NCI-H82 (cell line): ENCODE results near the gene CYTL1.
"Not testable (repeated sequence)": the region's sequence is repeated elsewhere in the genome, so short reads cannot be mapped to it uniquely, and the experiment has no call there.

ENCODE experiments used
- DNase-seq: peaks from one replicate; lab custom pipeline; 2025; lab: John Stamatoyannopoulos, UW

Gene CYTL1

DNA sequence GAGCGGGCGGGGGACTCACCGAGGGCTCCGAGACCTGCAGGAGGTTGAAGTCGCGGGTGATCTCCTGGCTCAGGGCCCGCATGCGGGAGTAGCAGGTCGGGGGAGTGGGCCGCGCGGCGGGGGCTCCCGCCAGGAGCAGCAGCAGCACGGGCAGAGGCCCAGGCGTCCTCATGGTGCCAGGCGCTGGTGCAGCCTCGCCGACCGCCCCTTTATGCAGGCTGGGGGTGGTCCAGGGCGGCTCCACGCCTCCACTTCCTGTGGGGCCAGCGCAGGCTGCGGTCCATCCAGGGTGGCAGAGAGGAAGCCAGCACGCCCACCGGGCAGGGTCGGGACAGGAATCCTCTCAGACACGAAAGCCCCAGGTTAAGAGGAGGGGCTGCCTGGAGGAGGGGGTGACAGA lies at the start of gene CYTL1:
Gene CYTL1 (minus strand): TSS at position 185 of the 400 bp plus-strand sequence. CDS start 13 bp downstream, at position 172.
- DNase-seq = no peak

DNA sequence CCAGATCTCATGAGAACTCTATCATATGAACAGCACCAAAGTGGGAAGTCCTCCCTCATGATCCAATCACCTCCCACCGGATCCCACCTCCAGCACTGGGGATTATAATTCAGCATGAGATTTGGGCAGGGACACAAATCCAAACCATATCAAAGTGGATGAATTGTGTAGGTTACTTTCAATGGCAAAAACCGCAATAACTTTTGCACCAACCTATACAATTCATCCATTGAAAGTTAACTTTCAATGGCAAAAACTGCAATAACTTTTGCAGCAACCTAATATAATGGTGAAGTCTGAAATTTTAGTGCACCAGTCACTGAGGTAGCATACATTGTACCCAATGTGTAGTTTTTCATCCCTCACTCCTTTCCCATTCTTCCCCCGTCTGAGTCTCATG lies 48.6 kb upstream of the CYTL1 start:
- DNase-seq = no peak

- not testable (repeated sequence) for DNase-seq
Measured at GRCh38 chr4:5066968-5067367, 47.7 kb upstream of the CYTL1 start.

DNA sequence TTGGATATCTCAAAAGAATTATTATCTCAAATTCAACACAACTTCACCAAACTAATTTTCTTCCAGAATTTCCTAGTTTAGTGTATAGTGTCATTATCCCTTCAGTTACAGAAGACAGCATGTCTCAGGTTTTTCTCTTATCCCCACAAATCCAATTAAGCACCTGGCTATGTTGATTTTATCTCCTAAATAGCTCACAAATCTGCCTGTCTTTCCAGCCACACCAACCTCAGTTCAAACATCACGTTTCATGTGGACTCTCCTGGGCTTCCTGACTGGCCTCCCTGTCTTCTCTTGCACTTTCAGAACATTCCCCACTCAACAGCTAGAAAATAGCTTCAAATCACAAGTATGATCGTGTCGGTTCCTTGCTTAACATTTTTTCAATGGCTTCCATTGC lies 46.8 kb upstream of the CYTL1 start:
- DNase-seq = peak; percentile 94

DNA sequence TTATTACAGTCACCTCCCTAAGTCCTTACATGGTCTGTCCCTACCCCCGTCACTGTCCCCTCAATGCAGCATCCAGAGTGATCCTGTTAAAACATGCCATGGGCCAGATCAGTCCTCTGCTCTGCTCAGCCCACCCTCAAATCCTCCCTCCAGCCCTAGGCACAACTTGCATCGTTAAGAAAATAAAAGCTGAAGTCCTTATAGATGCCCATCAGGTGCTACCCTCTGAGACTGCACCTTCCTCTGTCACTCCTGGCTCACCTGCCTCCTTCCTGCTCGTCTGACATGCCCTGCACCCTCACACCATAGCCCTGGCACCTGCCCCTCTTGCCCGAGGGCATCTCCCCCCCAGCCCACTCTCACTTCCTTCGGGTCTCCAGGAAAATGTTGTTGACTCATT lies 36.2 kb upstream of the CYTL1 start:
- DNase-seq = no peak

DNA sequence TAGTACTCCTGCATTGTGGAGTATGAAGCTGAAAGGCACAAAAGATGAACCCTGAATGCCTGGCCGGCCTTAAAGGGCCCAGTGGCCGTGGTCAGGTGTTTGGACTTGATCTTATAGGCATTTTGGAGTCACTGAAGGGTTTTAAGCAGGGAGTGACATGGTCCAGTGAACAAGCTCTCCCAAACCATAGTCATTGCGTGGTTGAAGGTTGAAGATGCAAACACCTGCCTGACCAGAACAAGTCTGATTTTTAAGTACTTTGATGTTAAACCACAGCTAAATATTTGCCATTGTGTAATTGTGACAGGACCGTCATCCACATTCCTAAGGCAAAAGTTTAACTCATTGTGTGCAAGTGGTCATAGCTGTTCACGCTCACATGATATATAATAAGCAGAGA lies 35.3 kb upstream of the CYTL1 start:
- DNase-seq = no peak

GRCh38 chr4:5052726-5053425 lies 33.6 kb upstream of the CYTL1 start:
- no peak for DNase-seq

GRCh38 chr4:5052204-5052702 lies 33.0 kb upstream of the CYTL1 start:
- no peak for DNase-seq

GRCh38 chr4:5051278-5052203 lies 32.3 kb upstream of the CYTL1 start, which contains the start of gene STK32B:
STK32B (plus strand) TSS chr4:5051480.
- peak; percentile 83 for DNase-seq

DNA sequence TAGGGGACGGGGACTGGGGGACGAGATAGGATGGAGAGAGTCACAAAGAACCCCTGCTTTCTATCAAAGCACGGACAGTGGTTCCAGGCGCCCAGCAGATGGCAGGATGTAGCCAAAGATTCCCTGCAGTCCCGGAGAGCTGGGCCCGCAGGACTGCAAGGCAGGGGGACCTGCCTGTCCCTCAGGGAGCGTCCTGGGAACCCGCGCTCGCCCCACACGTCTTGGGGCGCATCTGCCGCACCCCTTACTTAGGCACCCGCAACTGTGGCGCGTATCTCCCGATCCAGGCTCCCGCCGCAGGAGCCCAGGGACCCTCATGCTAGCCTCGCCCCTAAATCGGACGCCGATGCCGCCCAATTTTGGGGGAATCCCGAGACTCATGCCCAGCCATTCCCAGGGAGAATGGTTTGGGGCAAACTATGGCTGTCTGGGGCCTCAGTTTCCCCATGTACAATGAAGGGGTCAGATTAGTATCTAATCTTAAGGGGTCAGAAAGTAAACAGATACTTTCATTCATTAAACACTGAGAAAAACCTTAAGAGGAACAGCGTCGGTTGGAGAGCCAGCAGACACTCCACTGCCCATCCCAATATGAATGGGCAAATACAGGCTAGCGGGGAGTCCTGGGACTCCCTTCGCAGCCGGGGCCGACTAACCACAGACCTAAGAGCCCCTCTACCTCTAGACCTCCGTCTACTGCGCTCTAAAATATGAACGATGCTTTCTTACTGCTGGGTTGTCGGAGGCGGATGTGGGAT lies 31.4 kb upstream of the CYTL1 start:
- DNase-seq = peak; percentile 90

GRCh38 chr4:5048721-5049120 lies 29.5 kb upstream of the CYTL1 start:
- DNase-seq = no peak

DNA sequence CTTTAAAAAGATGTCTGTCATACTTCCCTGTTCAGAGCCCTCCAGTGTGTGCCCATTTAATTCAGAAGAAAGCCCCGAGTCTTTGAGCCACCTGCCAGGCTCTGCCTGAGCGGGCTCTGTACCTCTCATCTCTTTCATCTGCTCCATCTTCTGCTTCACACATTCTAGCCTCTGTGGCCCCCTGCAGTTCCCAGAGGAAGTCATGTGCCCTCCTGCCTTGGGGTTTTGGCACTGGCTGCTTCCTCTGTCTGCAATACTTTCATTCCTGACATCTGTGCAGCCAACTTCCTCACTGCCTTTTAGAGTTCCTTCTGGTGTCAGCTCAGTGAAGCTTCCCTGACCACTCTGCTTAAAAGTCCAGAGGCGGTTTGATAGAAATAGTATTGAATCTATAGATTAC lies 25.8 kb upstream of the CYTL1 start:
- no peak for DNase-seq

GRCh38 chr4:5044341-5044740 lies 25.1 kb upstream of the CYTL1 start:
- no peak for DNase-seq

DNA sequence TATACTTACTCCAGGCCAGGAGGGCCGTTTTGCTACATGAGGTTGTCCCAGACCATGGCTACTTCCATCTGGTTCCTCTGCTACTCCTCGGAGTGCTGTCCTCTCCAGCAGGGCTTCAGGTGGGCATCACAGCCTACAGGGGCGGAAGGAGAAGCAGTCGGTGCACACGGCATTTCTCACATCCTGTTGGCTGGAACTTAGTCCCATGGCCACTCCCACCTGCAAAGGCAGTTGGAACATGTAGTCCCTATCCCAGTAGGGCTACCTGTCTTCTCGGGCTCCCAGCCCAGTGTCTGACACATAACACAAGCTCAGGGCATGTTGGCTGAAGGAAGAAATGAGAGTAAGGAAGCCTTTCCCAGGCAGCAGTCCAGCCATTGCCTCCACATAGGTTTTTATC lies 24.3 kb upstream of the CYTL1 start:
- DNase-seq = no peak

- DNase-seq = peak; percentile 24
Measured at GRCh38 chr4:5041699-5042098, 22.4 kb upstream of the CYTL1 start.

- DNase-seq = no peak
Measured at GRCh38 chr4:5040856-5041620, 21.8 kb upstream of the CYTL1 start.

DNA sequence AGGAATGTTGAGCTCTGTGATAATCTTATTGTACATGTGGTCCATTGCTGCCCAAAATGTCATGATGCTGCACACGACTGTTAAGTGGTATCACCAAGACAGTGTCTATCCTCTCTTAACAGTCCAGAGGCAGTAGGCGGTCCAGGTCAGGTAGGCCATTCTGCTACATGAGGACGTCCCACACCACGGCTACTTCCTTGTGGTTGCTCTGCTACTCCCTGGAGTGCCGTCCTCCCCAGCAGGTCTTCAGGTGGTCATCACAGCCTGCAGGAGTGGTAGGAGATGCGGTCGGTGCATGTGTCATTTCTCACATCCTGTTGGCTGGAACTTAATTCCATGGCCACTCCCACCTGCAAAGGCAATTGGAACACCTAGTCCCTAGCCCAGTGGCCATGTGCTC lies 20.5 kb upstream of the CYTL1 start:
- DNase-seq = no peak

DNA sequence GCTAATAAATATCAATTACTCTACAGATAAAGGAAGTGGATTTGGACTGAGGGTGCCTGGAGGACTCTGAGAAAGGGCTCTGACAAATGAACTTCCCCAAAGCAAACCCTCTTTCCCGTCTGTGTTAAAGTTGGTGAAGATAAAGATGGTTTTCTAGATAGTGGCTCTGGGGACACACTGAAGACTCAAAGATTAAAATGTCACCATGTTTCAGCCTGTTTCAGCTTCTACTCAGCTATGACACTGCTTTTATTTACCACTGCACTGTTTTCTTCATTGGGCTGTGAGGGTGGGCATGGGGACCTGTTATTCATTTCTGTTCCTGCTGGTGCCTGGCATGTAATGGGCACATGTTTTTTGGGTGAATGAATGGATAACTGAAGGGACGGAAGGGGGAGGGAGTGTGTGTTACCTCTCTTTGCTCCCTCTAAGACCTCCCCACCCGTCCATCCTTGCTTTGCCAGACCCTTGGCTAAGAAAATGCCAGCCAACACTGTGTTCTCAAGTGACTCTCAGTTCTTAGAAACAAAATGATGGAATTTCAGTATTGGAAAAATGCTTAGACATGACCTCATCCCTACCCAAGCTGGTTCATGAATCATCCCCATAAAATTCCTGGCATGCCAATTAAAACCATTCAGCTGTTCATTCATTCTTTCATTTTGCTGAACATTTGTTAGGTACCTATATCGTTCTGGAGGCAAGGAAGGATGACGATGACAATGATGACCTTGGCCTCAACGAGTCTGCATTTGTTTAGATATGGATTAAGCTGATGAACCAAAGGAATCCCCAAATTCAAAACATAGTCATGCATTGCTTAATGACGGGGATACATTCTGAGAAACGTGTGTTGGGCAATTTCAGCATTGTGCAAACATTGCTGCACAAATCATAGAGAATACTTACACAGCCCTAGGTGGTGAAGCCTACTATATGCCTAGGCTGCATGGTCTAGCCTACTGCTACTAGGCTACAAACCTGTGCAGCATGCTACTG lies 18.6 kb upstream of the CYTL1 start:
- no peak for DNase-seq

- DNase-seq = no peak
Measured at GRCh38 chr4:5036239-5036638, 17.0 kb upstream of the CYTL1 start.

- DNase-seq = no peak
Measured at GRCh38 chr4:5034206-5034605, 14.9 kb upstream of the CYTL1 start.
